Ishikawa (cell line): Measurements from ENCODE around the gene DMAC2.

Experiments used
- CREB1 ChIP-seq: IDR thresholded peaks from 2 replicates; pipeline ENCODE4 v1.6.1; 2012; ENCODE audit warnings: low read depth
- EP300 ChIP-seq: IDR thresholded peaks from 2 replicates; pipeline ENCODE4 v1.6.1; 2012; ENCODE audit warnings: borderline replicate concordance
- MAX ChIP-seq: IDR thresholded peaks from 2 replicates; pipeline ENCODE4 v1.6.1; 2012
- NFIC ChIP-seq: IDR thresholded peaks from 2 replicates; pipeline ENCODE4 v1.6.1; 2012
- RAD21 ChIP-seq: IDR thresholded peaks from 2 replicates; pipeline ENCODE4 v1.6.1; 2012; ENCODE audit warnings: low read depth
- TEAD4 ChIP-seq: IDR thresholded peaks from 2 replicates; pipeline ENCODE4 v1.6.1; 2012
- YY1 ChIP-seq: IDR thresholded peaks from 2 replicates; pipeline ENCODE4 v1.6.1; 2012; ENCODE audit warnings: low read depth
- ZBTB7A ChIP-seq: IDR thresholded peaks from 2 replicates; pipeline ENCODE4 v1.6.1; 2012; ENCODE audit warnings: low read depth

DNA sequence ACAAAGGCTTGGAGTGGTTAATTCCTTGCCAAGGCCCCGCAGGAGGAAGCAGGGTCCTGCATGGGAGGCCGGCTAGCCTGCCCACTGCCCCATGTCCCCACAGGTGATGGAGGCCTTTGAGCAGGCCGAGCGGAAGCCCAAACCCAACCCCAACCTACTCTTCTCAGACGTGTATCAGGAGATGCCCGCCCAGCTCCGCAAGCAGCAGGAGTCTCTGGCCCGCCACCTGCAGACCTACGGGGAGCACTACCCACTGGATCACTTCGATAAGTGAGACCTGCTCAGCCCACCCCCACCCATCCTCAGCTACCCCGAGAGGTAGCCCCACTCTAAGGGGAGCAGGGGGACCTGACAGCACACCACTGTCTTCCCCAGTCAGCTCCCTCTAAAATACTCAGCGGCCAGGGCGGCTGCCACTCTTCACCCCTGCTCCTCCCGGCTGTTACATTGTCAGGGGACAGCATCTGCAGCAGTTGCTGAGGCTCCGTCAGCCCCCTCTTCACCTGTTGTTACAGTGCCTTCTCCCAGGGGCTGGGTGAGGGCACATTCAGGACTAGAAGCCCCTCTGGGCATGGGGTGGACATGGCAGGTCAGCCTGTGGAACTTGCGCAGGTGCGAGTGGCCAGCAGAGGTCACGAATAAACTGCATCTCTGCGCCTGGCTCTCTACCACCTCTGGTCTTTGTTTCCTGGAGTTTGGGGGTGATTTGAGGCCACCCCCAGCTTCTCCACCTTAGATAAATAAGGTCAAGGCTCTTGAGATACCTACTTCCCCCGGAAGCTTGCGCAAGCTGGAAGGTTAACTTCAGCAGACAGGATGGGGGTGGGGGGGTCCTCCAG is 15.2 kb downstream of the DMAC2 start:
- TF ChIP-seq MAX (no peak), YY1 (no peak), EP300 (no peak), RAD21 (no peak), ZBTB7A (no peak), NFIC (no peak), CREB1 (no peak), TEAD4 (no peak)
